Fibroblast of upper back skin (primary cell): ENCODE measurements around the gene CALML3.

Experiments
- DNase-seq: peaks from one replicate; pipeline ENCODE4 v3.0.0-alpha.2; 2013

CALML3 gene

GRCh38 chr10:5492322-5492855, 32.4 kb upstream of the CALML3 start:
- no peak for DNase-seq

DNA sequence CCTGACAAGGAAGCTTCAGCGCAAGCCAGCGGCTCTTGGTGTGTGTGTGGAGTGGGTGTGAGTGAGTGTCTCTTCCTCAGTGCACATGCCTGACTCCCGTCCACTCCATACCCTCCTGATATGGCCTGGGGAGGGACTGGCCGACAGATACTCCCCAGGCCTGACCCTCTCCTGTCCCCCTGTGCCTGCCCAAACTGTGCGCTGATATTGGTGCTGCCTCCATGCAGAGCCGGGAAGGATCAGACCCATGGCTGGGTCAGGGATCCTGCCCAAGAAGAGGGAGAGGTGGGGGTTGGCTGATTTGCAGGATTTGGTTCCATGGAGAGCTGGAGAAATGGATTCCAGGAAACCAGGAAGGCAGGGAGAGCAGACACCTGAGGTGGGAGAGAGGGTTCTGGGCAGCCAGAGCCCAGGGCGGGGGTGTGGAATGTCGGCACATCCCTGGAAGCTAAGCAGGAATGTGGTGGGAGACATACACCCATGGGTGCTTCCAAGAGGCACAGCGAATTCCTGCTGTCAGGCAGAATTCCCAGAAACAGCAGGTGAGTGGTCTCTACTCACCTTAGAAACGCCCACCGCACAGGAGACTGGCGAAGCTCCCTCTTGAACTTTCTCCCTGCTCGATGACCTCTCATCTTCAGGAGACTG, 31.7 kb upstream of the CALML3 start:
- DNase-seq, result no peak

GRCh38 chr10:5493691-5494090, 31.1 kb upstream of the CALML3 start:
- DNase-seq, result no peak

GRCh38 chr10:5494611-5495010, 30.1 kb upstream of the CALML3 start:
- DNase-seq, result no peak

DNA sequence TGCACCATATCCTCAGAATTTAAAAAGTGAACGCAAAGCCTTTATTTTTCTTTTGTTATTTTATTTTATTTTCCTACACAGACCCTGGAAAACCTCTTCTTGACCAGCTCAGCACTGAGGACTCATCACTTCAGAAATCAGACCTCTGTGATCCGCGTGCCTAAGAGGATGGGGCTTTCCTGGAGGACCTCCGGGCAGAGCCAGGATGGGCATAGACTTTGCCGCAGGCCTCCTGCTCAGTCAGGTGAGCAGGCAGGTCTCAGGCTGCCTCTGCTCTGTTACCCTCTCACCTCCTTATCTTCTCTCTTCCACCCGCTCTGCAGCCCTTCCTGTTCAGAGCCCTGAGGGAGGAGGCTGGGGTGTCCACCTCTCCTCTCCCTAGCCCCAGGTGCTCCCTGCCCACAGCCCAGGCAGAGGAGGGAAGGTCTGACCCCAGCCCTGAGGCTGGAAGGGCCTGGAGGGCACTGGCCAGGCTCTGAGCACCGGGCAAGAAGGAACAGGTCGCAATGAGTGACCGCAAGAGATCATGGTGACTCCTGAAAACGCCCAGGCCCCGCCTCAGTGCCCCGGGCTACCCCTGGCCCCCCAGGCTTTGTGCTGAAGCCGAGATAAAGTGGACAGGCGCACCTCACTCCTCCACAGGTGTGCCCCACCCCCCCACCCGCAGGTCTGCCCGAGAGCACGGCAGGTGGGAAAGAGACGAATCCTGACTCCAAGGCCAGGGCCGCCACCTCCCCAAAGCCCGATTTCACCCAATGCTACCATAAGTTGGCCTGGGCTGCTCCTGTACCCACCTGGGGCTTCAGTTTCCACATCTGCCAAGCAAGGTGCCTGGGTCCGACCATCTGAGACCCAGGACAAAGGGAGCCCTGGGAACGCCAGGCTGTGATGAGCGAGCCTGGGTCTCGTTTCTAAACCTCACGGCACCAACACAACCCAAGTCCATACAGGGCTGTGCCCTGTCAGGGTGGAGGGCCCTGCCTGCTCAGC, 28.2 kb upstream of the CALML3 start:
- no peak for DNase-seq

DNA sequence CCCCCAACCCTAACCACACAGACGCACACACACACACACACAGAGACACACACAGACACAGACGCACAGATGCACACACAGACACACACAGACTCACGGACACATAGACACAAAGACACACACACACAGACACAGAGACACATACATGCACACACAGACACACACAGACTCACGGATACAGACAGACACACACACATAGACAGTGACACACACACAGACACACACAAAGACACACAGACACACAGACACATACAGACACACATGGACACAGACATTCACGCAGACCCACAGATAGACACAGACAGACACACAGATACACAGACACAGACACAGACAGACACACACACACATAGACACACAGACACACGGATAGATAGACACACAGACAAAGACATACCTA, 27.5 kb upstream of the CALML3 start:
- DNase-seq, result no peak

GRCh38 chr10:5497948-5498730, 26.6 kb upstream of the CALML3 start:
- DNase-seq, result no peak

DNA sequence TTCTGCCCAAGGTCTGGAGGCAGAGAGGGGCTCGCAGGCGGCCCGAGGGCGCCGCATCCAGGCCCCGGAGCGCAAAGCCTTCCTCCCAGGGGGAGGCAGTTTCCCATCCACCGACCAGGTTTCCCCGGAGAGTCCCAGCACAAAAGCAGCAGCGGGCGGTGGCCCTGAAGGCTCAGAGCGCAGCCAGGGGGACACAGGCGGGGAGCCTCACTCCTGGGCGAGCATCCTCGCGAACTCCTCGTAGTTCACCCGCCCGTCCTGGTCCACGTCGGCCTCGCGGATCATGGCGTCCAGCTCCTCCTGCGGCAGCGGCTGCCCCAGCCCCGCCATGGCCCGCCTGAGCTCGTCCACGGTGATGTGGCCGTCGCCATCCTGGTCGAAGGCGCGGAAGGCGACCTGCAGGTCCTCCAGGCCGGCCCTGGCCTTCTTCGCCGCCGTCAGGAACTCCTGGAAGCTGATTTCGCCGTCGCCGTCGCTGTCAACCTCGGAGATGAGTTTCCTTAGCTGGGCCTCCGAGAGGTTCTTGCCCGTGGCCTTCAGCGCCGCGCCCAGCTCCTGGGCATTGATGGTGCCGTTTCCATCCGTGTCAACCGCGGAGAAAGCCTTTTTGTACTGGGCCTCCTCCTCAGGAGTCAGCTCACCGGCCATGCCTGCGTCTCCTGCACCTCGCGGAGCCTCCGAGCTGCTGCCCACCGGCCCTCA, 25.8 kb upstream of the CALML3 start:
- no peak for DNase-seq

DNA sequence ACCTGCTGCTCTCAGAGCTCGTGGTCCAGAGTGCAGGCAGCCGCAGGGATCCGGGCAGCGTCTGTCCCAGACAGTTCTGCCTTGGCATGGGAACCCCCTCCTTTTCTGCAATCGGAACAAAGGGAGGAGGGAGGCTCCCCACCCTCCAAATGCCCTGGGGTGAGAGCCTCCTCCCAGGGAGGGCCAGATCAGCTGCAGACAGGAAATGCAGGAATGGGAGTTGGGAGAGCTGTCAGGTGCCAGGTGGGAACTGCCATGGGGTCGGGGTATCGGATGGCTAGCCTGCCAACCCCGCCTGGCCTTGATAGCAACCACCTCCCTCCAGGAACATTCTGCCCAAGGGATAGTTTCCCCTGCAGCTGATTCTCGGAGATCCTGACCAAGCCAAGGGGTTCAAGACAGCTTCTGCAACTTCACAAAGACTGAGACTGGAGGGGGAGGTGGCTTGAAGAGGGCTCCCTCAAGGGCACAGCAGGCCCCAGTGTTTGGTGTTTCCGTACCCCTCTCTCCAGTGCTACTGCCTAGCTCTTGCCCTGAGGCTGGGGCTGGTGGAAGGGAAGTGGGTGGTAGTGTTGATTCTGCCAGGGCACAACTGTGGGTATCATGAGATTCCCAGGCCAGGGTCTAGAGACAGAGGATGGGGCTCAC, 25.1 kb upstream of the CALML3 start, which contains the start of gene CALML5:
Gene CALML5 (minus strand): TSS at position 78 of the 648 bp plus-strand sequence. CDS start 132 bp downstream, outside the sequence.
- no peak for DNase-seq

GRCh38 chr10:5500162-5500670, 24.5 kb upstream of the CALML3 start:
- no peak for DNase-seq

DNA sequence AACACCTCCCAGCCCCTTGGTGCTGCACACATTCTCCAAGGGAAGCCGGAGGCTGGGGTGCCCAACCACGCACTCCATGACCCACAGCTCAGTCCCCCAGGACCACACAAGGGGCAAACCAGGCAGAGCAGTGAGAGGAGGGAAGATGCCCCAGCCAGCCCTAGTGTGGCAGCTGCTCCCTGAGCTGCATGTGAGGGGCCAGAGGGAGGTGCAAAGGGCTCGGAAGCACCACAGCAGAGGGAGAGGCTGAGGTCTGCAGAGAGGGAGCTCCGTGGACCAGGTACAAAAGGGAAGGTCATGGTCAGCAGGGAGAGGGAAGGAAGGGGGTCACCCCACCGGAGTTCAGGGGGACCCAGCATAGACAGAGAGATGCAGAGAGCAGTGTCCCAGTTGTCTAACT, 23.9 kb upstream of the CALML3 start:
- no peak for DNase-seq

DNA sequence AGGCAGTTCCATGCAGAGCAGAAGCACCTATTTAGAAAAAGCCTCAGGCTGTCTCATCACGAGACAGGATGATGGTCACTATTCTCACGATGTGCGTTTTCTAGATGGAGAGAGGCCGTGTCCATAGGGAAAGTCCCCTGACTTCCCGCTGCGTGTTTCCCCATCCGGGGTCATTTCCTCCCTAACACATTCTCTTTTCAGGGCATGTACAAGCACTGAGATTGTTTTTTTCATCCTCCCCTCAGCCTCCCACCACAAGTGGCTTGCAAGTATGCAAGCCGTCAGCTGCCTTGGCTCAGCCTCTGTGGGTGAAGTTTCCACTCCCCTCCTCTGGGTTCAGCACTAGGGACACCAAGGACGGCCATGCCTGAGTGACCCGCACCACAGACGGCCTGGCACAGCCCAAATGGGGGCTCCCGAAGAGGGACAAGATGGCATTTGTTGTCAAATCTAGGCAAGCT, 22.7 kb upstream of the CALML3 start:
- no peak for DNase-seq

DNA sequence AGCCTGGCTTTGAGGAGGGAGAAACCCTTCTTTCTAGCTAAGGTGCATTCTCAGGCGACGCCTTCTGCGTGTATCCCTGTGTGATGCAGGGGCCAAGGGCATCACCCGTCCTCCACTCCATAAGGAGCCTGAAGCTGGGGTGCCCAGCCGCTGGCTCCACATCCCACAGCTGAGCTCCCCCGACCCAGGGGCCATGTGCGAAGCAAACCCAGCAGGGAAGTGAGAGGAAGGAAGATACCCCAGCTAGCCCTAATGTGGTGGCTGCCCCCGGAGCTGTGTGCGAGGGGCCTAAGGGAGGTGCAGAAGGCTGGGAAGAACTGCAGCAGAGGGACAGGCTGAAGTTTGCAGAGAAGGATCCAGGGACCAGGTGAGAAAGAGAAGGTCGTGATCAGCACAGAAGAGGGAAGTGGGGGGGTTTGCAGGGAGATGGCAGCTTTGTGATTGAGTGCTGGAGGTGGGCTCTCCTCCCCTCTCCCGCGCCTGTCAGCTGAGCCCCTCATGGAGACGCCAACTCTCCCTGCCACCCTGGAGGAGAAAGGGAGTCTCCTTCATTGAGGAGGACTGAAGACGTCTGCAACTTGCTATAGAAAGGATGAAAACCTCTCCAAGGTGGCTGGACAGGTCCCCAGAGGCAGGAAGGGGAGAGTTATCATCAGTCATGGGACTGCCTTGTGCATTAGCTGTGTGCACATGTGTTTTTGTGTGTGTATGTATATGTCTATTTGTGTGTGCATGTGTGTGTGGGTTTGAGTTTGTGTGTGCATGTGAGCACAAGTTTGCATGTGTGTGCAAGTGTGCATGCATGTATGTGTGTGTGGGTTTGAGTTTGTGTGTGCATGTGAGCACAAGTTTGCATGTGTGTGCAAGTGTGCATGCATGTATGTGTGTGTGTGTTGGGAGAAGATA, 21.9 kb upstream of the CALML3 start:
- no peak for DNase-seq

GRCh38 chr10:5503477-5503835, 21.3 kb upstream of the CALML3 start:
- DNase-seq, result no peak

- DNase-seq, result no peak
These were observed 20.4 kb upstream of the CALML3 start for GRCh38 chr10:5504146-5505072.

- DNase-seq, result no peak
These were observed 18.5 kb upstream of the CALML3 start for GRCh38 chr10:5506246-5506645.

GRCh38 chr10:5506751-5507648, 17.8 kb upstream of the CALML3 start:
- no peak for DNase-seq

GRCh38 chr10:5507649-5508131, 17.1 kb upstream of the CALML3 start:
- no peak for DNase-seq
